HG03064 (cell line): ENCODE measurements around the gene PTPRB.
"Not testable (repeated sequence)": the region's sequence is repeated elsewhere in the genome, so short reads cannot be mapped to it uniquely, and the experiment has no call there.

Source experiments
- ATAC-seq: cut with Tn5 transposase; IDR thresholded peaks from one replicate; pipeline ENCODE4 v1.9.1; 2021; ENCODE audit warnings: low read depth; ENCODE audit not compliant: unreplicated experiment

PTPRB gene

DNA sequence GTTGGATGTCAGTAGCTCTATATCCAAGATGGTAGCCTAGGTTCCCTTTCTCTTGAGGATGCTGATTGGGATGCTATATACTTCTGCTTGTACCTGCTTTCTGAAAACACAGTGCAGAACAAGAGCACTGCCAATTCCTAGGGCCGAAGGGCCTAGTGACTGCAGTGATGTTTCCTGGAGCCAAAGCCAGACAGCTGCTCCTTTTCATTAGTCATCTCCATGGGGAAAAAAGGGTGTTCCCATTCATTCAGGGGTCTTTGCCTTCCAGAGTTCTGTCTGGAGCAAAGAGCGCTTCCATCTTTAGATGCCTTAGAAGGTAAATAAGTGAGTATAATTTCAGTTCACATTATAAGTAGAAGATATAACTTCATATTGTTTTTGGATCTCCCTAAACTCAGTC lies 85.5 kb downstream of the PTPRB start:
- no peak for ATAC-seq

DNA sequence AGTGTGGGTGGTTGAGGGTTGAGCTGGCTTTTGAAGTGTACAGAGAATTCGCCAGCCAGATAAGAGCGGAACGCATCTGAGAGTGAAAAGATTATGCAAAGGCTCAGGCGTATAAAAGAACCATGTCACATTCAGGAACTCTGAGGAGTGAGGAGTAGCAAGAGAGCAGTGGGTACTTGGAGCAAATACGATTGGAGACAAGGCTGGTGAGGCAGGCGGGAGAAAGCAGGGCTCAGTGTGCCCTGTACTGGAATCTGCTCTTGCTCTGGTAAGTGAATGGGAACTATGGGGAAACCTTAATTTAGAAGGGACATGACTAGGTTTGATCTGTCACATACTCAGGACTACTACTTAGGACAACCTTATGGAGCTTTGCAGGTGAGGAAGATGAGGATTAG lies 87.0 kb downstream of the PTPRB start:
- no peak for ATAC-seq

DNA sequence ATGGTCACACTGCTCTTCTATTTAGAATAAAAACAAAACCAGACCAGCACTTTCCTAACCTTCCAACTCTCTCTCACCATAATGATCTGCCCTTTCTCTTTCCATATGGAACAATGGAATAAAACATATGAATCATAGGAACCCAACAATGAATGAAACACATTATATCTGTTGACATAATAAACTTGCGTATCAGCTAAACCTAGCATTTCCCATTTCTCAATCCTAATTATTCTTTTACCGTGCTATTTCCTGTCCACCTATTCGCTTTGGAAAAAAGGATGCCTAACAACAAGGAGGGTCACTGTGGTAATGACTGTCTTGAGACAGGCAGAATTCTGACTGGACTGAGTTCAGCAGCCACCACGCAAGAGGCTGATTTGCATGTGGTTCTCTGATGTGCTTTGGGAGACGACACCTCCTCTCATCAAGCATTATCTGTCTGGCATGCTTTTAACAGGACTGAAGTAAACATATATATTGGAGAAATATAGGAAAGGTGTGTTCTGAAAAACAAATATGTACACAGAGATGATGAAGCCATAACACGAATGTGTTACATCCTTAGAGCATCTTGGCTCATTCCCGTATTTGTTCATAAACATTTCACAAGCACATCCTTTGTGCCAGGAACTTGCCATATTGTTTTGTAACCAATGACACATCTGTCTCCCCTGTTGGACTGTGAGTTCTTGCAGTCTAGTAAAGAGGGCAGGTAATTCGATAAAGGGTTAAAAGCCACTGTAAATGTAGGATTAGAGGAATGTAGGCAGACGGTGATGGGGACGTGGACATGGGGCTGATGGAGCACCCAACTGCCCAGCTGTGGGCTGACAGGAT lies 87.7 kb downstream of the PTPRB start:
- no peak for ATAC-seq

DNA sequence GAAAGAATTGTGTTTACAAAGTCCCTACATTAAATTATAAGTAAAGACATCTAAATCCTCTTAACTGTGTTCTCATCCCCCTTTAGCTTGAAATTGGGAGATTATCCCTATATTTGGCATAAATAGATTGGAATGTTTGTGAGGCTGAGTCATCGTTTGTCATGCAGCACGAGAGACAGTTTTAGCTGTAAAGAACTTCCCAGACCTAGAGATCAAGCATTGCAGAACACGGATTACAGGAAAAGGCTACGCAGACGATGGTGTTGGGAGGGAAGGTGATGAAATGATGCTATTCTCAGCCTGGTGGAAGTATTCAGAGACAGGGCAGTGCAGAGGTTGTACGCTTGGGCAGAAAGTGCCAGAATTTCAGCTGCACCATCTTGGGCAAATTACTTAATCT lies 93.8 kb downstream of the PTPRB start:
- no peak for ATAC-seq

DNA sequence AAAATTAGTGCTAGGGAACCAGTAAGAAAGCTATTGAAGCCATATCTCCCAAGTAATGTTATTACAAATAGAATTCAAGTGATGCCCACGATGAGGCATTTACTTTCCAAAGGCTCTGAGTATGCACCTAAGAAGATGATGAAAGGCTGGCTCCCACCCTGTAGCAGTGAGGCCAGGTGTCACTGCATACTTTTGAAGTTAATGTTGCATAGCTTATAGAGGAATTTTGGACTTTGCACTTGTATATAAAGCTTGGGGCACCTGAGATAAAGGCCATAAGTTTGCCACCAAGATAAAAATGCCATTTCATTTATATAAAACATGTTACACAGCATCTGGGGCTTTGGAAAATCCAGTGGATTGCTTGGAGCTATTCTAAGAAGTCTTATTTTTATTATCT lies 96.2 kb downstream of the PTPRB start:
- no peak for ATAC-seq

DNA sequence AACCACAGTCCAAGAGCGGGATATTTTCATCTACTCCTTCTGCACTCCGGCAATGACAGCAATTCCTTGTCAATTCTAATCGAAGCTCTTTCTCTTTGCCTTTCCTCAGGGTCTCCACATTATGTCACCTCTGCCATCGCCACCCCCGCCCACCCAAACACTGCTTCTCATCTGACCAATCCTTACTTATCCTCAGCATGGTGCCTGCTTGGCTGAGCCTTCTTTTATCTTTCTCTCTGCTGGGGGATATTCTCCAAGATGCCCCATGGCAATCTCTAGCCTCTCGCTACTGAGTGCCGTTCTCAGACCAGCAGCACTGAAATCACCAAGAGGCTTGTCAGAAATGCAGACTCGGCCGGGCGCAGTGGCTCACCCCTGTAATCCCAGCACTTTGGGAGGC lies 100.6 kb downstream of the PTPRB start:
- ATAC-seq = no peak

DNA sequence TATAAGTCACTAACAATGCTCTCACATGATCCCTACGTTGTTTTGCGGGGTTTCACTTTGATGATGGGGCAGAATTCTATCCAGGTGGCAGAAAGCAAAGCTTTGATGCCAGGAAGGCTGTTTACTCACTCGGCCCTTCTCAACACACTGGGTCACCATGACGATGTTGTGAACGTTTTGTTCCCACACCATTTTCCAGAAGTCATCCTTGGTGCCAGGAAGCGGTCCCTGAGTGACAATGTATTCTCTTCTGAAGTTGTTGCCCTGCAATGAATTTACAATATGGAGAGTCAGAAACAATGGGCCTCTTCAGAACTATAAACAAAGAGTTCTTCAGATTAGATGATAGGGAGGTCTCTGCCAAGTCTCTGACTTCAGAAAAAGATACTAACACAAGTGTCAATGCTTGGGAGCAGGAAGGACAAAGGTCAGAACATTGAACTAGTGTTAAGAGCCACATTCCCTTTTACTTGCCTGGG lies 101.3 kb downstream of the PTPRB start:
- ATAC-seq = no peak

DNA sequence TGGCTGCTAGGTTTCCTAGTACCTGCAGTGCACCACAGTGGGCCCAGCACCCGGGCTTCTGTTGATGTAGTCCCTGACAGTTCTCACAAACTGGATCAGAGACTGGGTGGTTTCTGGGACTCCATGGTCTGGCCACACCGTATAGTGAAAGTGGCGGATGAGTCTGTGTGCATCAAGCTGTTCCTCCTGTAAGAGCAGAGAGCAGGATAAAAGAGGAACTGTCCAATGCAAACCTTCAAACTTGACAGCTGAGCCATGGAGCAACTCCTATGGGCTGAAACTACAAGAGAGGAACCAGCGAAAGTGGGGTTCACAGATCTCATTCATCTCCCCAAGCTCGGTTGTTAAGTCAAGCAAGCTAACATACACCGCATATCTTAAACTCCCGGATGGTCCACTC lies 102.8 kb downstream of the PTPRB start:
- no peak for ATAC-seq

DNA sequence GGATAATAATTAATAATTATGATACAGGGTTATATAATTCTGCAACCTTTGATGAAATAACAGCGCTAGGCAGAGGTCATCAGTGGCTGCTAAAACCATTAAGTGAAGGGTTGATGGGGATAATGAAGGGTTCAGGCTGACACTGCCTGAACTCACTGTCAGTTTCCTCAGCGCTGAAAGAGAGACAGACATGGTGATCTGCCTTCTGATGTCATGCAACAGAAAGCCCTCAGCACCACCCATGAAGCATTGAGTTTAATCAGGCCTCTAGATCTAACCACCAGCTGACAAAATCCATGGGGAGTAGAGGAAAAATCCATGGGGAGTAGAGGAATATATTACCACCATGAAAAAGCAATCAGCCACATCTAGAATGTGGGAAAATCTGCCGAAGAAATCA lies 107.6 kb downstream of the PTPRB start:
- no peak for ATAC-seq

DNA sequence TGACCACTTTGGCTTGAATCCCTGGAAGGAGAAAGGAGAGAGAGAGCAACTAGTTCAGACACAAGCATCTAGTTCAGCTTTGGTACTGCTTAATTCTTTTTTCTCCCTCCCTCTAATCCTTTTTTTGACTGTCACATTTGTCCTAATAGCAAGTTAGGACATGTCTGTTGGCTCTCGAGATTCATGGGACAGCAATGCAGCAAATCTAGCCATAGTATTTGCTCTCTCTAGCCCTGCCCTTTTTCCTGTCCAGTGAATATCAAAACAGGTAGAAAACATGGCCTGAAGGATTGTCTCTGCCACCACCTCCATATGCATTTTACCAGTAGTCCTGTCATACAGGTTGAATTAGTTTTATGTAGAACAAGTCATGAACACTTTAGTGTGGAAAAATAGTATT lies 116.4 kb downstream of the PTPRB start:
- no peak for ATAC-seq

DNA sequence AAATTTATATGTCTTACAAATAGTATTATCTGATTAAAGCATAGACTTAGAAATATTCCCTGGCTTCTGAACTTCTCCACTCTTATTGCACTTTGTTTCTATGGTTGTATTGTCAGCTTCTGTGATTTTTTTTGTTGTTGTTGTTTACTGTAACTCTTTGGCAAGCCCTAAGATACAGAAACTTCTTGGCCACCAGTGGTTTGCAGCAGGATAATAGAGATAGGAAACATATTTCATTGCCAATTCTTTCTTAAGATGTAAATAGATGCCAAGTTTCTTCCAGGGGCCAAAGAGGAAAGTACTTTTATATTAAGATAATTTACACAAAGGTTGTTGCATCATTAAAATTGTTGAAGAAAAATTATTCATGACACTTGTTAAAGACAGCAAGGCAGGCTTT lies 123.8 kb downstream of the PTPRB start:
- ATAC-seq = no peak

DNA sequence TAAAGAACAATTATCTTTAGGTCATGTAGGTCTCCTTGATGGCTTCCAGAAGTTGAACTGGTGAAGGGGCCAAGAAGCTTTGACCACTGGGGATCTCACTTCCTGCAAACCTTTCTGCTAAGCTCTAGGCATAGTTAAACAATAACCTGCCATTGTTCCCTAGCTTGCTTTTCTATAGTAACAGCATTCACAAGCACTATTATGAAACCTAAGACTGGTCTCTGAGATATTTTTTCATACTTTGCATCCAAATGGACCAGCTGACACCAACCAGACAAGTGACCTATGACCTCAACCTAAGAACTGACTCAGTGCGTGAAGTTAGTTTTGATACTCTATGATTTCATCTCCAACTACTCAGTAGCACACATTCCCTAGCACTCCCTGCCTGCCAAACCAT lies 129.1 kb downstream of the PTPRB start:
- ATAC-seq = no peak

DNA sequence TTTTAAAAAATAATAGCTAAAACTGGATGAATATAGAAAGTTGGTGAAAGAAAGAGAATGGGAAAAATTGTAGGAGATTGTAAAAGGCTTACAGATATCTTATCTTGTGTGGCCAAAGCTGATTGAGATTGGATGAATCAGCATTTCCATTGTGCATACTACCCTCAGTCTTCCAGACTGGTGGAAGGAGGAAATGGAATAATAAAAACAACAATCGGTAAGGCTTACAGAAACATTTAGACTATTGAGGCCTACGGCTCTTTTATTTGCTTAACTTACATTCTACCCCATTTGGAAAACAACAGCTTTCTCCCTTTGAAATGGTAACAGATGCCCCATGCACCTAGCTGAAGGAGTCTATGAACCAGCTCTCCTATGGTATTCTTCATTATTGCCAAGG lies 129.8 kb downstream of the PTPRB start:
- ATAC-seq = no peak

DNA sequence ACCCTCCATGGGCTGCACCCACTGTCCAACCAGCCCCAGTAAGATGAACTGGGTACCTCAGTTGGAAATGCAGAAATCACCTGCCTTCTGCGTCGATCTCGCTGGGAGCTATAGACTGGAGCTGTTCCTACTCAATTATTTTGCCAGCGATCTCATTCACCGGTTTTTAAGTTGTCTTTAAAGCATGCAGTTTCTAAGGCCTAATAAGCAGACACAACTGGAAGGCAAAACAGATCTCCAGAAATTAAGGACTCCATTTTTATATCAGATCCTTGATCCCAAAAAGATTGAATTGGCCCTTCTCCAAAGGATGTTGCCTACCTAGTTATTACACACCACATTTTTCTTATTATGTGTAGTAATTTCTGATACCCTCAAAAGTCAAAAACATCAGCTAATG lies 139.7 kb downstream of the PTPRB start:
- ATAC-seq = no peak

DNA sequence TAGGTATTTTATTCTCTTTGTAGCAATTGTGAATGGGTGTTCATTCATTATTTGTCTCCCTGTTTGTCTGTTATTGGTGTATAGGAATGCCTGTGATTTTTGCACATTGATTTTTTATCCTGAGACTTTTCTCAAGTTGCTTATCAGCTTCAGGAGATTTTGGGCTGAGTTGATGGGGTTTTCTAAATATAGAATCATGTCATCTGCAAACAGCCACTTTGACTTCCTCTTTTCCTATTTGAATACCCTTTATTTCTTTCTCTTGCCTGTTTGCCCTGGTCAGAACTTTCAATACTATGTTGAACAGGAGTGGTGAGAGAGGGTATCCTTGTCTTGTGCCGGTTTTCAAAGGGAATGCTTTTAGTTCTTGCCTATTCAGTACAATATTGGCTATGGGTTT lies 144.3 kb downstream of the PTPRB start:
- not testable (repeated sequence) for ATAC-seq

DNA sequence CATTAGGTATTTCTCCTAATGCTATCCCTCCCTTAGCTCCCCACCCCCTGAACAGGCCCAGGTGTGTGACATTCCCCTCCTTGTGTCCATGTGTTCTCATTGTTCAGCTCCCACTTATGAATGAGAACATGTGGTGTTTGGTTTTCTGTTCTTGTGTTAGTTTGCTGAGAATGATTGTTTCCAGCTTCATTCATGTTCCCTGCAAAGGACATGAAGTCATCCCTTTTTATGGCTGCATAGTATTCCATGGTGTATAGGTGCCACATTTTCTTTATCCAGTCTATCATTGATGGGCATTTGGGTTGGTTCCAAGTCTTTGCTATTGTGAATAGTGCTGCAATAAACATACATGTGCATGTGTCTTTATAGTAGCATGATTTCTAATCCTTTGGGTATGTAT lies 146.3 kb downstream of the PTPRB start:
- not testable (repeated sequence) for ATAC-seq

DNA sequence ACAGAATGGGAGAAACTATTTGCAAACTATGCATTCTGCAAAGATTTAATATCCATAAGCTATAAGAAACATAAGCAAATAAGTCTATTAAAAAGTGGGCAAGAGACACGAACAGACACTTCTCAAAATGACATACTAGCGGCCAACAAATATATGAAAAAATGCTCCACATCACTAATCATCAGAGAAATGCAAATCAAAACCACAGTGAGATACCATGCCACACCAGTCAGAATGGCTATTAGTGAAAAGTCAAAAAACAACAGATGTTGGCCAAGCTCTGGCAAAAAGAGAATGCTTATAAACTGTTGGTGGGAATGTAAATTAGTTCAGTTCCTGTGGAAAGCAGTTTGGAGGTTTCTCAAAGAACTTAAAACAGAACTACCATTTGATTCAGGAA lies 149.8 kb downstream of the PTPRB start:
- ATAC-seq = peak; percentile 78

DNA sequence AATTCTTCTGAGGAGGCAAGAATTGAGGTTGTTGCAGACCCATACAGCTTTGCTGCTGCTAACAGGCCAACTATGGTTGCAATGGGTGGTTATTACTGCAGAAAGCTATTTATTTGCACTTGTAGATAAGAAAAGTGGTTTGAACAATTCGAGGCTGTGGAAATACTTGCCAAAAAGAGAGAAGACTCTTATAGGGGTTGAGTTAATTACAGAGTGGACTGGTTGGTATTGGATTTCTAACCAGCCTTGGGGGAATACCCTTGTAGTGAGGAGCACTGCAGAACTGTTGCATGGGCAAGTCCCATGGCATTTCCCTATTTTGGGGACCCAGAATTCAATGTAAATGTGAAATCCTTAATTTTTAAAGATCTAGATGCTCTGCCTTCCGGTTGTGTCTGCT lies 150.6 kb downstream of the PTPRB start:
- no peak for ATAC-seq

DNA sequence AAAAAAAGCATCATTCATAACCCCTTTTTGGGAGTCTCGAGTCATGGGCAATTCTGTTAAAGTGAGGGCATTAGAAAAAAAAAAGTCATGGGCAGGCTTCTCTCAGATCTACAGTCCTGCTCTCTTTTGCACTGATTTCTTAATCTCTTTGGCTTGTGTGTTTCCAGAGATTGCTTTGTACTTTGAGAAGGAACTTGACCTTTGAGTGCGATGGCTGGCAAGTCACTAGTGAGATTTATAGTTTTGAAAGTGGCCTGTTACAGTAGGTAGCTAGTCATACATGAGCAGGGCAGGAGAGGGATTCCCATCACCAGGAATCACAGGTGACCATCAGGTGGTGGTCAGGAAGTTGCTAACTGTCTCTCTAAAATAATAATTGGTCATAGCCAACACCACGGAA lies 151.5 kb downstream of the PTPRB start:
- no peak for ATAC-seq

DNA sequence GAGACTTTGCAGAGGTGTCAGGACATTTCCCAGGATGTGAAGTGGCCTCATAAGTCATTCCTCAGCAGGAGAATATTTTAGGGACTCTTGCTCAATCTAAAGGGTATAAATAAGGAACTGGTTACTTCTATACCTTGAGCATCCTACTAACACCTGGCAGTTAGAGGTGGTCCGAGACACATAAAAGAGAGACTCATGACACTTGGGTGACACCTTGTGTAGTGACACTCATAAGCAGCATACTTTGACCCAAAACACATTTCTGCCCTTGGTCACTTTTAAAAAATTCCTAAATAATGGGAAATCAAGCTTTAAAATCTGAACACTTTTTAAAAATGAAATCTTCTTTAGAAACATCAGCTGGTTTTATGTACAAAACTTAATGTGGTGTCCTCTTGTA lies 152.8 kb downstream of the PTPRB start:
- no peak for ATAC-seq

DNA sequence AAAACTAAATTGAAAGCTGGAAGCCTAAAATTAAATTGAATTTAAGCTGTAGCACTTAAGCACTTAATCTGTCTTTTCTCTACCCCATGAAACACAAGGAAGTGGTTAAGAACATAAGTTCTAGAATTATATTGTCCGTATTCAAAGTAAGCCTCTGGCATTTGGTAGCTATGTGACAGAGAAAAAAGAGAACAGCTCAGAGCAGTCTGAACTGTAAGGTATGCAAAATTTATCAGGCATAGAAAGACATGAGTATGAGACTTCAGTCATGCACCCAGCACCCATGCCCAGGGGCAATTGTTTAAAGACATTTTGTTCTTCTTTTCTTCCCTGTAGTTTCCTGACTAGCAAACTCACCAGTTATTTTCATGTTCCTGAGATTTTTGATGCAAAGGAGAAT lies 154.5 kb downstream of the PTPRB start:
- ATAC-seq = no peak

DNA sequence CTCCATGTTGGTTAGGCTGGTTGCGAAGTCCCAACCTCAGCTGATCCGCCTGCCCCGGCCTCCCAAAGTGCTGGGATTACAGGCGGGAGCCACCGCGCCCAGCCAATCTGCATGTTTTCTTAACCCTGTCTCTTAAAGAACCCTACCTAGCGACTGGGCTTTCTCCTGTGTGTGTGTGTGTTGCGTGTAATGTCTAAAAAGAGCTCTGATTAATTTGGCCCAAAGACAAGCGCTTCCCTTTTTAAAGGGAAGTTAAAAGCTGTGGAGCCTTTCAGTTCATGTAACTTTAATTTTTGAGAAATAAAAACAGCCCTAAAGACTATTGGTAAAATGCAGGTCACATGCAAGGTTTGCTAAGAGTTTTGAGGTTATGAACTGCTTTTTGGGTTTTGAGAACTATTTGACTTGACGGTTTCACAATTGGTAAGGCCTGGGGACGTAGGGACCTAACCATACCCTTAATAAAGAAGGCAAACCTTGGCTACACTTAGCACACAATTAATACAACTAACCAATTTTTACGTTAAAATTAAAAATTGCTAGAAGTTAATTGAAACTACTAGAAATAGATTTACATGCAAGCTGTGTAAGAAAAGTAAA lies 167.9 kb downstream of the PTPRB start:
- no peak for ATAC-seq
